ENCODE measurements around the gene SIDT2. TPM values are rescaled to one million over a fixed set of nuclear protein-coding genes. Genes with fewer than 3 reads are reported as not detected.

SIDT2 gene
- total and polyA plus RNA-seq, 2 of the 13 experiments (the other 11 are each of a cell fraction or from before 2014, with no cell fraction given), result 11.5 to 28.0 TPM

DNA sequence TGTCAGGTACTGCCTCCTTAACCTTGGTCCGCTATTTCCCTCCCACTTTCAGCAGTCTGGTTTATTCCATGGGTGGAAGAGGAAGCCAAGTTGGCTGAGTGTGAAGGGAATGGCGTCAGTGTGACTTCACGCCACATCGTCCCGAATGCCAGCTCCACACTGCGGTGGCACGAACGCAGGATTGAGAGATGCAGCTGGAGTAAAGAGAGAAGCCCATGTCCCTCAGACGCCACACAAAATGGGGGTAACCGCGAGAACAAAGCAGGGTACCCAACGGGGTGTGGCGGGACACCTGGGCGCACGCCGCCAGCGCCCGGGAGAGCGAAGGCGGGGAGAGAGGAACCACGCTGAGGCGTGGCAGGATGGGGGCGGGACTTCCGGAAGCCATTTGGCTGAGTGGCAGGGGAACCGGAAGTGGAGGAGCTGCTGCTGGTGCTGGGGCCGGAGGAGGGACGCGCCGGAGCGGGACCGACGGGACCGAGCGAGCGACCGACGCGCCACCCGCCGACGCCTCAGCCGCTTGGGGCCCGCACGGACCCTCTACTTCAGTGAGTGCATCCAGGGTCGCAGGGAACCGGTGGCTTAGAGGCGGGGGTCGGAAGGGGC lies 34.6 kb upstream of the SIDT2 start, which contains the start of gene PAFAH1B2 (continued):
- TF ChIP-seq, protein P1, sequence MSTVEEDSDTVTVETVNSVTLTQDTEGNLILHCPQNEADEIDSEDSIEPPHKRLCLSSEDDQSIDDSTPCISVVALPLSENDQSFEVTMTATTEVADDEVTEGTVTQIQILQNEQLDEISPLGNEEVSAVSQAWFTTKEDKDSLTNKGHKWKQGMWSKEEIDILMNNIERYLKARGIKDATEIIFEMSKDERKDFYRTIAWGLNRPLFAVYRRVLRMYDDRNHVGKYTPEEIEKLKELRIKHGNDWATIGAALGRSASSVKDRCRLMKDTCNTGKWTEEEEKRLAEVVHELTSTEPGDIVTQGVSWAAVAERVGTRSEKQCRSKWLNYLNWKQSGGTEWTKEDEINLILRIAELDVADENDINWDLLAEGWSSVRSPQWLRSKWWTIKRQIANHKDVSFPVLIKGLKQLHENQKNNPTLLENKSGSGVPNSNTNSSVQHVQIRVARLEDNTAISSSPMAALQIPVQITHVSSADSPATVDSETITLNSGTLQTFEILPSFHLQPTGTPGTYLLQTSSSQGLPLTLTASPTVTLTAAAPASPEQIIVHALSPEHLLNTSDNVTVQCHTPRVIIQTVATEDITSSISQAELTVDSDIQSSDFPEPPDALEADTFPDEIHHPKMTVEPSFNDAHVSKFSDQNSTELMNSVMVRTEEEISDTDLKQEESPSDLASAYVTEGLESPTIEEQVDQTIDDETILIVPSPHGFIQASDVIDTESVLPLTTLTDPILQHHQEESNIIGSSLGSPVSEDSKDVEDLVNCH (CRISPR knock-in tag; IDR thresholded peaks at IDR 0.05), result 0 out of 2 replicates have a peak, but pooled peaks have one; percentile 18
- TF ChIP-seq ZNF24 (IDR thresholded peaks at IDR 0.05) (no peak), ZNF781 (CRISPR knock-in tag; IDR thresholded peaks at IDR 0.05; ENCODE audit: borderline replicate concordance, not compliant biosample characterization) (peak; percentile 67), ZNF343 (CRISPR knock-in tag; IDR thresholded peaks at IDR 0.05) (peak; percentile 28; the same call in 1 of the 2 replicates), RORA (CRISPR knock-in tag; IDR thresholded peaks at IDR 0.05) (no peak), SAFB2 (CRISPR knock-in tag; IDR thresholded peaks at IDR 0.05; ENCODE audit: borderline replicate concordance, low read depth) (no peak), PLRG1 (conservative IDR thresholded peaks at IDR 0.05) (no peak), ARID3A (IDR thresholded peaks at IDR 0.05; ENCODE audit: low read depth, low read length) (no peak), ZNF891 (CRISPR knock-in tag; IDR thresholded peaks at IDR 0.05) (peak; percentile 84; the same call in 1 of the 2 replicates), SRSF1 (optimal IDR thresholded peaks at IDR 0.05; ENCODE audit: low read depth, low read length) (peak; percentile 85), HDAC1 (CRISPR knock-in tag; IDR thresholded peaks at IDR 0.05) (peak; percentile 92), ZNF564 (CRISPR knock-in tag; IDR thresholded peaks at IDR 0.05) (no peak; the same call in 1 of the 2 replicates), ZNF784 (CRISPR knock-in tag; IDR thresholded peaks at IDR 0.05; ENCODE audit: borderline replicate concordance) (no peak)
- TF ChIP-seq, protein P2, sequence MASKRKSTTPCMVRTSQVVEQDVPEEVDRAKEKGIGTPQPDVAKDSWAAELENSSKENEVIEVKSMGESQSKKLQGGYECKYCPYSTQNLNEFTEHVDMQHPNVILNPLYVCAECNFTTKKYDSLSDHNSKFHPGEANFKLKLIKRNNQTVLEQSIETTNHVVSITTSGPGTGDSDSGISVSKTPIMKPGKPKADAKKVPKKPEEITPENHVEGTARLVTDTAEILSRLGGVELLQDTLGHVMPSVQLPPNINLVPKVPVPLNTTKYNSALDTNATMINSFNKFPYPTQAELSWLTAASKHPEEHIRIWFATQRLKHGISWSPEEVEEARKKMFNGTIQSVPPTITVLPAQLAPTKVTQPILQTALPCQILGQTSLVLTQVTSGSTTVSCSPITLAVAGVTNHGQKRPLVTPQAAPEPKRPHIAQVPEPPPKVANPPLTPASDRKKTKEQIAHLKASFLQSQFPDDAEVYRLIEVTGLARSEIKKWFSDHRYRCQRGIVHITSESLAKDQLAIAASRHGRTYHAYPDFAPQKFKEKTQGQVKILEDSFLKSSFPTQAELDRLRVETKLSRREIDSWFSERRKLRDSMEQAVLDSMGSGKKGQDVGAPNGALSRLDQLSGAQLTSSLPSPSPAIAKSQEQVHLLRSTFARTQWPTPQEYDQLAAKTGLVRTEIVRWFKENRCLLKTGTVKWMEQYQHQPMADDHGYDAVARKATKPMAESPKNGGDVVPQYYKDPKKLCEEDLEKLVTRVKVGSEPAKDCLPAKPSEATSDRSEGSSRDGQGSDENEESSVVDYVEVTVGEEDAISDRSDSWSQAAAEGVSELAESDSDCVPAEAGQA (IDR thresholded peaks at IDR 0.05; ENCODE audit: low read depth), result peak; percentile 70; the same call in 1 of the 2 replicates
- TF ChIP-seq, protein P2 (CRISPR knock-in tag; IDR thresholded peaks at IDR 0.05; ENCODE audit: borderline replicate concordance), result no peak
- TF ChIP-seq, protein P3, sequence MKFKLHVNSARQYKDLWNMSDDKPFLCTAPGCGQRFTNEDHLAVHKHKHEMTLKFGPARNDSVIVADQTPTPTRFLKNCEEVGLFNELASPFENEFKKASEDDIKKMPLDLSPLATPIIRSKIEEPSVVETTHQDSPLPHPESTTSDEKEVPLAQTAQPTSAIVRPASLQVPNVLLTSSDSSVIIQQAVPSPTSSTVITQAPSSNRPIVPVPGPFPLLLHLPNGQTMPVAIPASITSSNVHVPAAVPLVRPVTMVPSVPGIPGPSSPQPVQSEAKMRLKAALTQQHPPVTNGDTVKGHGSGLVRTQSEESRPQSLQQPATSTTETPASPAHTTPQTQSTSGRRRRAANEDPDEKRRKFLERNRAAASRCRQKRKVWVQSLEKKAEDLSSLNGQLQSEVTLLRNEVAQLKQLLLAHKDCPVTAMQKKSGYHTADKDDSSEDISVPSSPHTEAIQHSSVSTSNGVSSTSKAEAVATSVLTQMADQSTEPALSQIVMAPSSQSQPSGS (CRISPR knock-in tag; IDR thresholded peaks at IDR 0.05), result peak; percentile 82

Data from HepG2 (cell line).